Adipocyte (in vitro differentiated cells): ENCODE measurements around the gene SYNJ2.
"Not testable (repeated sequence)": the region's sequence is repeated elsewhere in the genome, so short reads cannot be mapped to it uniquely, and the experiment has no call there.

Experiments used
- DNase-seq: peaks from one replicate; pipeline ENCODE4 v3.0.0-alpha.2; 2015; ENCODE audit warnings: low read depth
- H3K27me3 ChIP-seq: replicated peaks from 2 replicates; pipeline ENCODE4 v1.7.0; 2013; ENCODE audit warnings: mild to moderate bottlenecking, low read length, moderate library complexity; ENCODE audit not compliant: control insufficient read depth, insufficient read depth
- H3K36me3 ChIP-seq: 2 replicates; pipeline ENCODE4 v1.7.0; 2013; ENCODE audit warnings: low read length, mild to moderate bottlenecking, moderate library complexity; ENCODE audit not compliant: control insufficient read depth, insufficient read depth, severe bottlenecking
- H3K4me1 ChIP-seq: 2 replicates; pipeline ENCODE4 v1.7.0; 2013; ENCODE audit warnings: mild to moderate bottlenecking, low read length, moderate library complexity; ENCODE audit not compliant: control insufficient read depth, insufficient read depth
- H3K4me3 ChIP-seq: 2 replicates; pipeline ENCODE4 v1.7.0; 2013; ENCODE audit warnings: mild to moderate bottlenecking, low read length, moderate library complexity
- H3K9ac ChIP-seq: 2 replicates; pipeline ENCODE4 v1.7.0; 2013; ENCODE audit warnings: mild to moderate bottlenecking, low read length, moderate library complexity
- H3K9me3 ChIP-seq: 2 replicates; pipeline ENCODE4 v1.7.0; 2013; ENCODE audit warnings: mild to moderate bottlenecking, low read length, moderate library complexity; ENCODE audit not compliant: control insufficient read depth

SYNJ2 gene

GRCh38 chr6:157946053-157946617 lies 35.5 kb upstream of the SYNJ2 start:
- Histone ChIP-seq H3K9ac (no peak overlapping the region), H3K27me3 (no peaks in the 10 kb centered on the region), H3K9me3 (peaks cover 12% of the 10 kb centered on the region), H3K36me3 (peaks cover 52% of the 10 kb centered on the region), H3K4me1 (no peaks in the 10 kb centered on the region), H3K4me3 (no peak overlapping the region)
- DNase-seq, result no peak

DNA sequence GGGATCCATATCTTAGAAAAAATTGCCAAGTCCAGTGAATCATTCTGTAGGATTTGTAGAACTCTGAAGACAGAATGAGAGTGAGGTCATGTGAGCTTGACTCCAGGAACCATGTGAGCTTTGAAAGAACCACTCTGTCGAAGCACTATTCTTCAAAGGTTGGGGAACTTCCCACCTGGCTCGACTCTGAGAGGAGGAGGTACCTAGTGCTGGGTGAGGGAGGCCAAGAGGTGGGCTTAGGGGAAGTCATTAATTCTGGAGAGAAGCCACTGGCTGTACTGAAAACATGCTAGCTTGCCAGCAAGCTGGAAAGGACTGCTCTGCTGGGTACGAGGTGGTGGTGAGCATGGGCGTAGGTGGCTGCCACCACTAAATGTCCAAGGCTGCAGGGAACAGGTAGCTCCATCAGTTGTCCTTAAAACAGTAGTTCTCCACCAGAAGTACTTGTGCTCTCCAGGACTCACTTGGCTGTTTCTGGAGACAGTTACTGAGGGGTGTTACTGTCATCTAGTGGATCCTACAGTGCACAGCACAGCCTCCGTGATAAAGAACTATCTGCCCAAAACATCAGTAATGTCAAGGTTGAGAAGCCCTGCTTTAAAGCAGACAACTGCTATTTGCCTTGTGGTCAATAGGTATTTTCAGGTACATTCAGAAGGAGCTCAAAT lies 34.7 kb upstream of the SYNJ2 start:
- Histone ChIP-seq H3K4me3 (no peak overlapping the region), H3K27me3 (no peaks in the 10 kb centered on the region), H3K36me3 (peaks cover 43% of the 10 kb centered on the region), H3K9ac (no peak overlapping the region), H3K4me1 (no peaks in the 10 kb centered on the region), H3K9me3 (peaks cover 12% of the 10 kb centered on the region)
- DNase-seq, result peak; percentile 13

GRCh38 chr6:157950899-157951298 lies 30.8 kb upstream of the SYNJ2 start:
- not testable (repeated sequence) for DNase-seq, H3K9ac ChIP-seq, H3K27me3 ChIP-seq, H3K4me1 ChIP-seq, H3K36me3 ChIP-seq, H3K4me3 ChIP-seq
- peaks cover 12% of the 10 kb centered on the region for H3K9me3 ChIP-seq

- peaks cover 9% of the 10 kb centered on the region for H3K4me1 ChIP-seq
- DNase-seq, result no peak
- H3K36me3 ChIP-seq, result no peaks in the 10 kb centered on the region
- H3K9me3 ChIP-seq, result peaks cover 12% of the 10 kb centered on the region
- no peaks in the 10 kb centered on the region for H3K27me3 ChIP-seq
- no peak overlapping the region for H3K9ac ChIP-seq
- no peak overlapping the region for H3K4me3 ChIP-seq
Measured at GRCh38 chr6:157951828-157952227, 29.8 kb upstream of the SYNJ2 start.

GRCh38 chr6:157952861-157953351 lies 28.8 kb upstream of the SYNJ2 start:
- H3K4me3 ChIP-seq, result no peak overlapping the region
- peaks cover 17% of the 10 kb centered on the region for H3K9me3 ChIP-seq
- H3K36me3 ChIP-seq, result no peaks in the 10 kb centered on the region
- H3K4me1 ChIP-seq, result peaks cover 9% of the 10 kb centered on the region
- no peak for DNase-seq
- H3K9ac ChIP-seq, result no peak overlapping the region
- no peaks in the 10 kb centered on the region for H3K27me3 ChIP-seq

- H3K9me3 ChIP-seq, result peaks cover 24% of the 10 kb centered on the region
- peaks cover 9% of the 10 kb centered on the region for H3K4me1 ChIP-seq
- no peaks in the 10 kb centered on the region for H3K36me3 ChIP-seq
- H3K27me3 ChIP-seq, result no peaks in the 10 kb centered on the region
- DNase-seq, result no peak
- peak overlapping the region; percentile 5 for H3K9ac ChIP-seq
- H3K4me3 ChIP-seq, result peak overlapping the region; percentile 71
Measured at GRCh38 chr6:157953580-157954091, 28.0 kb upstream of the SYNJ2 start.

DNA sequence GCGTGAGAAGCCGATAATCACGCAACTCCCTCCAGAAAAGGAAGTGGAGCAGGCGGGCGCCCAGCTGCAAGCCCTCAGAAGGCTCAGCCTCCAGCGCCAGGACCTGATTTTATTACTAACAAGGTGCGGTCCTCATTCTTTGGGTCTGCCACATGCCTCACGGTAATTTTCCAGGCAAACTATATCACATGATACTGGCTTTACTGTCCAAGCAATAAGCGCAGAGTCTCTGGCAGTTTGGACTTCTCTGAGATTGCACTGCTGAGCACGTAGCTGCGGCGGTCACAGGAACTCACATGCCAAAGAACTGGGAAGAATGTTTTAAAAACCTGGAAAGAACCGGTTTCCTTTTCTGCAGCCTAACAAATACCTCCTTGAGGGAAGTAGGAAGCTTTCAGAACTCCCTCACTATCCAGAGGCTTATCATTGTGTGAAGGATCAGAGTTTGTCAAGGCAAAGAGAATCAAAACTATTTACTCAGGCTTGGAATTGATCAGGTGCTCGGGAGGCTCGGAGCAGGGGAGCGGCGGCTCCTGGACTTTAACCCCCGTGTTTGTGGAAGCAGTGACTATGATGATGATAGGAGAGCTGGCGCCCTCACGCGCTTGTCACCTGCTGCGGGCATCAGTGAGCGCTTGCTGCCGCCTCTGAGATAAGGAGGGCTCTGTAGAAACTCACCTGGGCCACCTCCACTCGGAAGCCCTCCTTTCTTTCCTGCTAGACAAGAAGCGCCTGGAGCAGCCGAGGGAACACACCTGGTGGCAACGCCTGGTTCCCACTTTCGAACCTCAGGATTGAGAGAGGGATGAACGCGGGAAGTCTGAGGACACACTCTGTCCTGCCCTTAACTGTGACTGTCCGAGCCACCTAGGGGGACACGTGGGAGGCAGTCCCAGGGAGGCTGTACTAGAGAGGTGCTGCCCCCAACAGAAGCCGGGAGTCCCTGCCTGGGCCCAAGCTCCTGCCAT lies 27.2 kb upstream of the SYNJ2 start:
- no peaks in the 10 kb centered on the region for H3K27me3 ChIP-seq
- peak overlapping the region; percentile 71 for H3K4me3 ChIP-seq
- peak overlapping the region; percentile 5 for H3K9ac ChIP-seq
- H3K4me1 ChIP-seq, result peaks cover 9% of the 10 kb centered on the region
- peaks cover 28% of the 10 kb centered on the region for H3K9me3 ChIP-seq
- H3K36me3 ChIP-seq, result no peaks in the 10 kb centered on the region
- peak; percentile 36 for DNase-seq

DNA sequence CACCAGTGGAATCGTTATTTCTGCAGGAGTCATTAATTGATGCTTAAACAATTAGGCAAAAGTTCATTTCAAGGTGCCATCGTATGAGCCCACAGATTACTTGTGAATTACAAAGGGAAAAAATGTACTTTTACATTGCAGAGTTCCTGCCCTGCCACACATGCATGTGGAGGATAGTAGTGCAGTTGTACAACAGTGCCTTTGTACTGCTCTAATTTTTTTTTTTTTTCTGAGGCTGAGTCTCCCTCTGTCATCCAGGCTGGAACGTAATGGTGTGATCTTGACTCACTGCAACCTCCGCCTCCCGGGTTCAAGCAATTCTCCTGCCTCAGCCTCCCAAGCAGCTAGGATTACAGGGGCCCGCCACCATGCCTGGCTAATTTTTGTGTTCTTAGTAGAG lies 26.0 kb upstream of the SYNJ2 start:
- no peak overlapping the region for H3K4me3 ChIP-seq
- peaks cover 9% of the 10 kb centered on the region for H3K4me1 ChIP-seq
- DNase-seq, result no peak
- H3K27me3 ChIP-seq, result no peaks in the 10 kb centered on the region
- H3K36me3 ChIP-seq, result no peaks in the 10 kb centered on the region
- peaks cover 30% of the 10 kb centered on the region for H3K9me3 ChIP-seq
- no peak overlapping the region for H3K9ac ChIP-seq

- Histone ChIP-seq H3K4me1 (peaks cover 9% of the 10 kb centered on the region), H3K4me3 (no peak overlapping the region), H3K36me3 (no peaks in the 10 kb centered on the region), H3K9me3 (peaks cover 30% of the 10 kb centered on the region), H3K27me3 (no peaks in the 10 kb centered on the region), H3K9ac (no peak overlapping the region)
- DNase-seq, result no peak
Measured at GRCh38 chr6:157956171-157956730, 25.4 kb upstream of the SYNJ2 start.

DNA sequence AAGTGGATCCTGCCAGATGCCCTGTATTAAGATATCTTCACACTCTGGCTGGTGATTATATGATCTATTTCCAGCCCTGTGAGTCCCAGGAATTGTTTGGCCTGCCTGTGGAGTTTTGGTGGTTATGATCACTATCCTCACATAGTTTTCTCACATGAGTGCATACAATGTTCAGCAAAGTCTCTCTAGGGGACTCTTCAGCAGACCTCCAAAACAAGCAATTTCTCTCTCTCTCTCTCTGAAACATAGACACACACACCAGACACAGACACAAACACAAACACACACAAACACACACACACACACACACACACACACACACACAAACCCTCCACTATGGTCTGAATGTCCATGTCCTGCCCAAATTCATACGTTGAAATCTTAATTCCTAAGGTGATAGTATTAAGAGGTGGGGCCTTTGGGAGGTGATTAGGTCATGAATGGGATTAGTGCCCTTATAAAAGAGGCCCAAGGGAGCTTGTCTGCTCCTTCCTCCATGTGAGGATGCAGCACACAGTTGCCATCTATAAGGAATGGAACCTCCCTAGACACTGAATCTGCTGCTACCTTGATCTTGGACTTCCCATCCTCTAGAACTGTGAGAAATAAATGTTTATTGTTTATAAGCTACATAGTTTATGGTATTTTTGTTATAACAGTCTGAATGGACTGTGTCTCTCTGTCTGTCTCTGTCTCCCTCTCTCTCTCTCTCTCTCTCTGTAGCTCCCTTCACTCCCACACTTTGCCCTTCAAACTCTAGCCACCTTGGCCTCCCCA lies 22.0 kb upstream of the SYNJ2 start:
- H3K9me3 ChIP-seq, result peaks cover 30% of the 10 kb centered on the region
- H3K36me3 ChIP-seq, result no peaks in the 10 kb centered on the region
- no peaks in the 10 kb centered on the region for H3K27me3 ChIP-seq
- H3K4me1 ChIP-seq, result no peaks in the 10 kb centered on the region
- no peak overlapping the region for H3K9ac ChIP-seq
- DNase-seq, result no peak
- no peak overlapping the region for H3K4me3 ChIP-seq
